Fibroblast of mammary gland (primary cell): ENCODE measurements around the gene GPR4.

Source experiments
- DNase-seq: peaks from one replicate; pipeline ENCODE4 v3.0.0-alpha.2; 2010; ENCODE audit warnings: low read depth
- H3K4me3 ChIP-seq: 2 replicates; pipeline ENCODE4 v1.5.1; 2011; ENCODE audit warnings: low read depth, mild to moderate bottlenecking, low read length, moderate library complexity; ENCODE audit not compliant: control insufficient read depth
- CTCF ChIP-seq: conservative IDR thresholded peaks from 2 replicates; pipeline ENCODE4 v1.5.1; 2011; ENCODE audit warnings: low read depth, low read length, inconsistent platforms; ENCODE audit not compliant: control insufficient read depth, insufficient read depth

The GPR4 gene

DNA sequence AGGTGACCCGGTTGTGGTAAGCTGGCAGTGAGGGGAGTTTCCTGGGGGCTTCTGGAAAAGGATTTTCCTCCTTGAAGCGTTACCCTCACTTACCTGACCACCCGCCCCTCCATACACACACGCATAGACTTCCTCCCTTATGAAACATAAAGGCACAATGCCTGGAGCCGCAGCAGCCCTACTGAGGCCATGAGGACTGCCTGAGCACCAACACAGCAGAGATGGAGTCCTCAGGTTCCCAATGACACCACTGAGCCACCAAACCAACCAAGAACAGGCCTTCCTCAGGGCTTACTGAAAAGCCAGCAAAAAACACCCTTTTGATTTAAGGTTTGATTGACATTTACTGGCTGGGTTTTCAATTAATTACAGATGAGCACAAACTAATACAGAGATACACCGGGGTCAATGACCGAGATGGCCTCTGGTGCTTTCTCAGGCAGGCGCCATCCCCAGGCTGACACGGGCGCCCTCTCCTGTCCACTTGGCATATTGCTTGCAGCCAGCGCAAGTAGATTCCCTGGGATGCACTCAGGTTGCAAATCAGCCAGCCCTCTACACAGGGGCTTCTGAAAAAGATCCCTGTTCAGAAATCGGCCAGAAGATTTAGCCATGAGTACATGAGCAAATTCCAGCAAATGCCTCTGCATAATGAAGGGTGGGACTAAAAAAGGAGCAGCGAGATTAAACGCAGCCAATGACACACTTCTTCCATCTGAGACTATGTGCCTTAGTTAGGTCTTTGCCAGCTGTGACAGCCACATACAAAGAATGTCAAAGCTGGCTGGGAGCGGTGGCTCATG, 32.2 kb downstream of the GPR4 start:
- no peak overlapping the region for H3K4me3 ChIP-seq

DNA sequence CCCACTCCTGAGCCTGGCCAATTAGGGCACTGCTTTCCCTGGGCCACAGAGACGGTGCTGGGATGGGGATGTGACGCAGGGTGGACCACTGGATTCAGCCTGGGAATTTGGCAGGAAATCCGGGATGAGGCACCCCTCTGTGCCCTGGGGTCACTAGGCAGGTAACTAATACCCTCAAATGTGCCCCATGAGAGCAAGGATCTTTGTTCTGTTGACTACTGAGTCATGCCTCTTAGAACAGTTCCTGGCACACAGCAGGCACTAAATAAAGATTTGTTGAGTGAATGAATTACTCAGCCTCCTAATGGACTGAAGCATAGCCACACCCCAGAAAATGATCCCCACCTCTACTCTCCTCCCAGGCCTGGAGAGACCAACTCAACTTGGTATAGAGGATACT, 33.3 kb downstream of the GPR4 start:
- no peak overlapping the region for H3K4me3 ChIP-seq
- TF ChIP-seq CTCF = no peak
- peak; percentile 98 for DNase-seq

More for the DNA sequence above, 32.2 kb downstream of the GPR4 start:
- peak; percentile 85 for TF ChIP-seq CTCF
- DNase-seq = peak; percentile 61

GRCh38 chr19:45567609-45568008, 34.4 kb downstream of the GPR4 start:
- H3K4me3 ChIP-seq = no peak overlapping the region
- no peak for TF ChIP-seq CTCF
- no peak for DNase-seq

GRCh38 chr19:45564131-45564780, 37.8 kb downstream of the GPR4 start:
- no peak for DNase-seq
- TF ChIP-seq CTCF = no peak
- no peak overlapping the region for H3K4me3 ChIP-seq

- H3K4me3 ChIP-seq = no peak overlapping the region
- no peak for DNase-seq
- no peak for TF ChIP-seq CTCF
These were observed 41.3 kb downstream of the GPR4 start for GRCh38 chr19:45560686-45561085.

DNA sequence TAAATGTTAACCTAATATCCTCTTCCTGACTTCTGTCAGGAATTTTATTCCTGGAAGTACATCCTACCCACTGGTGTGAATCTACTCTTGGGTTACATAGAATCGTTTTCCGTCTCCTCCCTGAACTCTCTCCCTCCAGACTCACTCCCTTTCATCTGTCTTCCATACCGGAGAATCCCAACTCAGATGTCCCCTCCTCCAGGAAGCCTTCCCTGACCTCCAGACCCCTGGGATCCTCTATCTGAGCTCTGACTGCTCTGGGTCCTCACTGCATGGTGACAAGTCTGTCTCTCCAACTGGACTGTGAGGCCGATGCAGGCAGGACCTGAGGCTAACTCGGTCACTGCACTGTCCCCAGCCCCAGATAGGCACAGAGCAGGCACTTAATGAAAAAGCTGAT, 42.0 kb downstream of the GPR4 start:
- no peak for TF ChIP-seq CTCF
- no peak for DNase-seq
- no peak overlapping the region for H3K4me3 ChIP-seq

GRCh38 chr19:45558399-45558878, 43.6 kb downstream of the GPR4 start:
- H3K4me3 ChIP-seq = no peak overlapping the region
- TF ChIP-seq CTCF = peak; percentile 73
- DNase-seq = peak; percentile 36
